ENCODE measurements around the gene CWC15. TPM values are rescaled to one million over a fixed set of nuclear protein-coding genes. Genes with fewer than 3 reads are reported as not detected.
"Not testable (repeated sequence)": the region's sequence is repeated elsewhere in the genome, so short reads cannot be mapped to it uniquely, and the experiment has no call there.

CWC15 gene
- polyA plus RNA-seq (ENCODE audit: insufficient read length in 4 of 4) = 100 to 1,000 TPM; 116 to 129 (median 122) TPM

- peak; percentile 89 to 95 (median 93) for DNase-seq (ENCODE audit: low read depth in 4 of 4, low spot score in 3 of 4)
These were observed at the start of gene CWC15, which contains the start of gene KDM4D for GRCh38 chr11:94973099-94973968. Gene CWC15, minus strand, starts transcription at chr11:94973556. Its CDS starts 1,371 bp downstream, at chr11:94972185. Gene KDM4D, plus strand, starts transcription at chr11:94973709. Its CDS starts 23,664 bp downstream, at chr11:94997373.

DNA sequence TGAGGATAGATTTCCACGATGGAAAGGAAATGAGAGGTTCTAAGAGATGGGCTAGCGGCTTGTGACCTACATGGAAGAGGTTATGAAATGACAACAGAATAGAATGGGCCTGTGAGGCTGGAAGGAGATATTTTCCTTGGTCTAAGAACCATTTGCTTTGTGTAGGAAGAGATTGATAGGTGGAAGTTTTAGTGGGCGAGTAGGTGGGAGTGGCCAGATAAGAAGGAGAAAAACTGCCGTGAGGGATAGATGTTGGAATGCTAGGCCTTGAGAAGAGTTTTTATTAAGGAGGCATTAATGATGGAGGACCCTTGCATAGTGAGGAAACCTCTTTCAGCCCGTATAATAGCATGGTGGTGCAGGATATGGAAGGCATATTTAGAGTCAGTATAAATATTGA is 48.1 kb upstream of the CWC15 start:
- DNase-seq (ENCODE audit: low read depth in 4 of 4, low spot score in 3 of 4) = not testable (repeated sequence)

DNA sequence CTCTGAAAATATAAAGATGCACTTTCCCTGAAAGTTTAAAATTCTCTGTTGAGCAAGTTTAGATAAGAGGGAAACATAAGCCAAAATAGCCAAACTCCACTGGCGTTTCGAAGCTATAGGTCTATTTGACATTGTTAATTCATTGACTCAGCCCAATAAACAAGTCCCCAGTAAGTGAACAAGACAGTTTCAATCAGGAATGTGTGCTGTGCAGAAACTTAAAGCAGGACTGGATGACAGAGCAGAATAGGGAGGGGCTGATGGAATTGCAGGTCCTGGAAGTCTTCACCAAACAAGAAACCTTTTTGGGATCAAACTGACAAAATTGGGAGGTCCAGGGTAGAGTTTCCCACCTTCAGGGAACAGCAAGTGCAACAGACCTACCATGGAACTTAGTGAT is 42.8 kb upstream of the CWC15 start:
- no peak for DNase-seq (ENCODE audit: low read depth in 4 of 4, low spot score in 3 of 4)

DNA sequence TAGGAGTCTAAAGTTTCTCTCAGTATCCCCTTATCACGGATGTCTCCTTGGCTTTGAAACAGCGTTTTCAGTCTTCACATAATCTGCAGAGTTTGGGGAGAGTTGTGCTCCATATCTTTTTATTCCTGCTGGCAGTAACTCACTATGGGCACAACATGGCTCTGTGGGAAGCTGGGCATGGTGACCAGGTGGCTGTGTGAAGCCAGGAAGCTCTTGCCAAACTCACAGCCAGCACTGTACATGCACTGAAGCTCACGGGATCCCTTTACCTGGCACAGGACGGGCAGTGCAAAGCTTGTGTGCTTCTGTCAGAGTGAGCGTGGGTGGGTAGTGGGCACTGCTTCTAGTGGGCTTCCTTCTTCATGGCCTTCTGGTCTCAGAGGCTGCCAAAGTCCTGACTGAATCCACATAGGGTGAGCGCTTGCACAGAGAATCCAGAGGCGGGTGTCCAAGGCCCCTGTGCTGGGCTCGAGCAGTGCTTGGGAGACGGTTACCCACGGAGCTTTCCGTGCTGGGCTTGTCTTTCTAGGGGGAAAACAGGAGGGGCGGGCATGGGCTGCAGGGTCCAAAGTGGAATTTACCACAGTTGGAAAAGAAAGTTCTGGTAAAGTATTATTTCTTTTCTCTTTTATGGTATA is 40.9 kb upstream of the CWC15 start:
- DNase-seq (ENCODE audit: low read depth in 4 of 4, low spot score in 3 of 4) = no peak

- DNase-seq (ENCODE audit: low read depth in 4 of 4, low spot score in 3 of 4) = no peak
These were observed 38.0 kb upstream of the CWC15 start for GRCh38 chr11:95011376-95011775.

- DNase-seq (ENCODE audit: low read depth in 4 of 4, low spot score in 3 of 4) = no peak
These were observed 32.3 kb upstream of the CWC15 start for GRCh38 chr11:95005642-95006041.

DNA sequence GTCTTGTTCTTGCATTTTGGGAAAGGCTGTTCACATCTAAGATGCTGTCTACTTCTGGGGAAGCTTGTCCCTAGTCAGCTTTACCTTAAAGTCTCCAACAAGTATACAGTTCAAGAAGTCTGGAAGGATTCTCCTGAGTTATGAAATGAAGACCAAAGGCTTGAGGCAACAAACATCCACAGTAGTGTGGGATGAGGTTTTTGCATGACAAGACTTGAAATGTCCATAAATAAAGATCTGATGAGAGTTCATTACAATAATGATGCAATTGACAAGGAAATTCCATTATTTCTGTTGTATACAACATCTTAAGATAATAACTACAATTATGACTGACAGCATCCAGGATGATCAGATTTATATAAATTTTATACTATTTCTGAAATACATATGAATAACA is 30.4 kb upstream of the CWC15 start:
- DNase-seq (ENCODE audit: low read depth in 4 of 4, low spot score in 3 of 4) = no peak

GRCh38 chr11:94998285-94998684 is 24.9 kb upstream of the CWC15 start:
- DNase-seq (ENCODE audit: low read depth in 4 of 4, low spot score in 3 of 4) = no peak

- DNase-seq (ENCODE audit: low read depth in 4 of 4, low spot score in 3 of 4) = no peak
These were observed 24.1 kb upstream of the CWC15 start for GRCh38 chr11:94997437-94997836.

DNA sequence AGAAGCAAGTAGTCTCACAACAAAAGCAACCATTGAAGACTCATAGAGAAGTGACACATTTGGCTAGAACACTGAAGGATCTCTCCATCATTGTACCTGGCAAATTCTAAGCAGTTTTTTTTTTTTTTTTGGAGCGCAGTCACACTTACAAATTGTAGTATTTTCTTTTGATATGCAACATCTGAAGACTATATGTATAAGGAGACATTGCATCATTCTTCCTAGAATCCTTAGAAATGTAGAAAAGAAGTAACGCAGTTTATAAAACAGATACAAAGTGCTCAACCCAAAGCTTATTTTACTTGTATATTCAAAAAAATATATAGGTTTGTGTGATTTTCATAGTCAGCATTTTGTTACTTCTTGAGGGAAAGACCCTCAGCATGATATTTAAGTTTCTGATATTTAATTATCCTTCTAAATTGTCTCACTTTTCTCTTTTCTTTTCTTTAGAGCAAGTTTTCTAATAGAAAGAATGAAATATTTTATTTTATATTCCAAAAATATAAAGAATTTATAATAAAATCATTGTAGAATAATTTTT is 20.1 kb upstream of the CWC15 start:
- no peak for DNase-seq (ENCODE audit: low read depth in 4 of 4, low spot score in 3 of 4)

- DNase-seq (ENCODE audit: low read depth in 4 of 4, low spot score in 3 of 4) = no peak
These were observed 15.4 kb upstream of the CWC15 start for GRCh38 chr11:94988748-94989147.

GRCh38 chr11:94987378-94987777 is 14.0 kb upstream of the CWC15 start:
- no peak for DNase-seq (ENCODE audit: low read depth in 4 of 4, low spot score in 3 of 4)

GRCh38 chr11:94975599-94975998 is 2.2 kb upstream of the CWC15 start:
- no peak for DNase-seq (ENCODE audit: low read depth in 4 of 4, low spot score in 3 of 4)

- DNase-seq (ENCODE audit: low read depth in 4 of 4, low spot score in 3 of 4) = peak in 1 of 4 donors; percentile 3
These were observed 822 bp upstream of the CWC15 start for GRCh38 chr11:94974178-94974577.

DNA sequence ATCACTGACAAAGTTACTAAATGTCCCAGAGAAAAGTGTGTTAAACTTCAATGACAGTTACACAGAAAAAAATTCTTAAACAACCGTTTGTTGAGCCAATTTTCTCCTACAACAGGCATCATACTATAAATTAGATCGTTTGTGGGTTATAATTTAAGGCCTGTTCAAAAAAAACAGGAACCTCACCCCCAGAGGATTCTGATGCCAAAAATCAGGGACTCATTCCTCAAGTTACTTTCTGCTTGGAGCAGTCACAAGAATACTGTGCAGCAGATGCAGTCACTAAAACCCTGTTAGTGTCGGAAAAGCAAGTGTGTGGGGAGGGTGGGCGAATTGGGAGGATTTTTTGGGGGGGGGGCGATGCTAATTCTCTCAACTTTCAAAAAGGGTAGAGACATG is 657 bp downstream of the CWC15 start:
- DNase-seq (ENCODE audit: low read depth in 4 of 4, low spot score in 3 of 4) = no peak

DNA sequence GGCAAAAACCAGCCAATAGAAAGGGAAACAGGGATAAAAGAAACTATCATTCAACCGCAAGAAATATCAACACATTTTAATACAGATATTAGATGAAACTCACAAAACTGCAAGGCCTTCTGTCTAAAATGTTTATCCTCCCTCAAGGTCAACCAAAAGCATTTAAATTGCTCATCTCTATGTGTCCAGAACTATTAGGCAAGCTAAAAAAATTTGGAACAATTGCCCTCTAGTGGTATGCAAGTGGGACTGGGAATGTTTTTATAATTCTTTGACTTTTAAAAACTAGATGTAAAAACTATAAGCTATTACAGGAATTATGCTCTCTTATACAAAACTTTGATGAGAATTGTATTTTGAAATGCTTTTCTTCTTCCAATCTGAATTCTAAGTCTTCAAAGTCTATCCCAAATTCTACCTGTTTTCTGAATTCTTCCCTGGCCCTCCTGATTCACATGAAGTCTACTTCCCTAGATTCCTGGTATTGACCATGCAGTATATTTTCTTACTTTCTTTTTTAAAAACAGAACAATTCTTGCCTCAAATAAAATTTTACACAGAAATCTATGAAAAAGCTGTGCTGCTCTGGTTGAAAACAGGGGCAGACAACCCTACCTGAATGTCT is 4.9 kb downstream of the CWC15 start:
- DNase-seq (ENCODE audit: low read depth in 4 of 4, low spot score in 3 of 4) = no peak

DNA sequence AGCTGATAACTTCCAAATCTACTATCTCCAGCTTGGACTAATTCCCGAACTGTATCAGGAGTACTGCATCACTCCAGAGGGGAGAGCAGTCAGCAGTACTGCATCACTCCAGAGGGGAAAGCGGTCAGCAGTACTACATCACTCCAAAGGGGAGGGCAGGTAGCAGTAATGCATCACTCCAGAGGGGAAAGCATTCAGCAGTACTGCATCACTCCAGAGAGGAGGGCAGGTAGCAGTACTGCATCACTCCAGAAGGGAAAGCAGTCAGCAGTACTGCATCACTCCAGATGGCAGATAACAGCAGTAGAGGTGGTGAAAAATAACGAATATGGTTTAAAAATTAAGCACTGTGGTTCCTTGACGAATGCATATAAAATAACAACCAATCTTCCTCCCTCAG is 8.4 kb downstream of the CWC15 start:
- DNase-seq (ENCODE audit: low read depth in 4 of 4, low spot score in 3 of 4) = no peak

DNA sequence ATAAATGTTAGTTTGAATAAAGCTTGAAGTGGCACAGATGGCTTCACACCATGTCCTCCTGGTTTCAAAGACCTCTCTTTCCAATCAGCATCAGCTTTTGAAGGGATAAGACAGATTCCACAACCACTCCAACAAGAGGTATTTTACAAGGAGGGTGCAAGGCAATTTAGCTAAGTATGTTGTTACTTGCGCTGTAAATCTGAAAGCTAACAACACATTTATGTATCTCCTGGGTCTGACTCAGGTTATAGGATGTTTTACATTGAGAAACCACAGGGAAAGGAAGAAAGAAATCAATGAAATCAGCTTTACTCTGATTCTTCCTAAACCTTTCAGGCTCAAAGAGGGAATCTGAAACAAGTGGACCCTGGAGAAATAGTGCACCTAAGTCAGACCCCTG is 12.1 kb downstream of the CWC15 start:
- DNase-seq (ENCODE audit: low read depth in 4 of 4, low spot score in 3 of 4) = no peak

- no peak for DNase-seq (ENCODE audit: low read depth in 4 of 4, low spot score in 3 of 4)
These were observed 12.9 kb downstream of the CWC15 start for GRCh38 chr11:94960488-94960887.

DNA sequence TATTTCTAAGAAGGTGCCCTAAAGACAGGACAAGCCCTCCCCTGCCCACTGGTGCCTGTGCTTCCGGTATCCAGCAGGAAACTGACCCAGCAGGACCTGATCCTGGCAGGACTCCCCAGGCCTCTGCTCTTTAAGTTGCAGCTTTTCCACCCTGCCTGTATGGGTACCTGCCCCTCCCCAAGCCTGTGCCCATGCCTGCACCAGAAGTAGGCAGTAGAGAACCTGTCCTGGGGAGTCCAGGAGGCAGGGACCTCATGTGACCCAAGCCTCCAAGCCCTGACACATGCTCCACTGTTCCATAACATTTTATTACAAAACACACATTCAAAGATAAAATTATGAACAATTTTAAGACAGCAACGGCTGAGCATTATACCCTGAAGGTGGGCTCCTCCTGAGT is 14.2 kb downstream of the CWC15 start:
- no peak for DNase-seq (ENCODE audit: low read depth in 4 of 4, low spot score in 3 of 4)

DNA sequence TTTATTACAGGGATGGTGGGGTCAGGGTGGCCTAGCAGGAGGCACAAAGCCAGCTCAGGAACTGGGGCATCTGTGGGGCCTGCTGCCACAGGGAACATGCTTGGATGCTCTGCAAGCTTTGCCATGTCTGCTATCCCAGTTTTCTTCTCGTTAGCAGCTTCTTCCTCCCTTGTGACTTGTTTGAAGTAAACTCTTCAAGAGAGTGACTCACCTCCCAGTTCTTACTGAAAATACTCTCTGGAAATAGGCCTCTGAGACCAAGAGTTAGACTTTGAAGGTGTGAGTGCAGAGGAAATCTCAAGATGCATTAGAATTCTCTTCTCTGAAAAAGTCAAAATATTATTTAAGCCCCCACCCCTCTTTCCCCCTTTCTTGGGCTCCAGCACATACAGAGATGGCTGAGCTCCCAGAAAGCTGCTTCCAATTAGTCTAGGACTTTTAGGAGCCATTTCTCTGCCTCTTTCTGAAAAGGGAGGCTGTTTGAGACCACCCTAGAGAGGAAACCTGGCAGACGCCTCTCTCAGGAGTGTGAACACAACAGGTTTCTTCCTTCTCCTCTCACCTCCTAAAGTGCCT is 15.1 kb downstream of the CWC15 start:
- no peak for DNase-seq (ENCODE audit: low read depth in 4 of 4, low spot score in 3 of 4)
